Peyer's patch (tissue), 4 donors: ENCODE data around the gene AGER.

Experiments
- CTCF ChIP-seq, 6 experiments: fragments of 450-650 bp in 4 of 6; fragments of 200-600 bp in 2 of 6; sonication (generic) in 1 of 6; IDR thresholded peaks; one replicate each; pipeline ENCODE4 v1.5.1; 2017 to 2019; ENCODE audit warnings: antibody characterized with exemption in 6 of 6, mild to moderate bottlenecking in 3 of 6, moderate library complexity in 1 of 6
- POLR2A ChIP-seq, 2 donors: fragments of 450-650 bp; IDR thresholded peaks; one replicate each; pipeline ENCODE4 v1.5.1; 2017; ENCODE audit warnings: antibody characterized with exemption in 2 of 2, mild to moderate bottlenecking in 2 of 2, moderate library complexity in 2 of 2

GRCh38 chr6:32173051-32173727 is 10.9 kb downstream of the AGER start:
- TF ChIP-seq POLR2A (IDR thresholded peaks at IDR 0.05) (no peak), CTCF (IDR thresholded peaks at IDR 0.05) (no peak)
